Measurements from ENCODE around the gene NOL9. TPM values are rescaled to one million over a fixed set of nuclear protein-coding genes. Genes with fewer than 3 reads are reported as not detected.

The NOL9 gene
- total and polyA plus RNA-seq, 2 donors: 8.6 to 11.1 TPM

- no peak overlapping the region for H3K4me3 ChIP-seq (ENCODE audit: low read length in 2 of 2)
- H3K36me3 ChIP-seq (ENCODE audit: control insufficient read depth in 2 of 2, insufficient read depth in 2 of 2, low read length in 1 of 2): peaks cover 0 to 3% of the 10 kb centered on the region in 2 donors
- WGBS: 97% methylated on average over 14 of the region's 14 CpGs
- peak overlapping the region in 1 of 2 donors; percentile 77 for H3K27ac ChIP-seq (ENCODE audit: low read depth in 1 of 2, low read length in 1 of 2)
- no peaks in the 10 kb centered on the region for H3K27me3 ChIP-seq (ENCODE audit: control insufficient read depth in 2 of 2, insufficient read depth in 1 of 2, low read length in 1 of 2)
- no peak for DNase-seq (ENCODE audit: low read depth in 6 of 9, low spot score in 9 of 9)
- peaks cover 0 to 4% of the 10 kb centered on the region in 2 donors for H3K9me3 ChIP-seq (ENCODE audit: control insufficient read depth in 2 of 2, insufficient read depth in 1 of 2, low read length in 1 of 2)
- peaks cover 17 to 25% of the 10 kb centered on the region in 2 donors for H3K4me1 ChIP-seq (ENCODE audit: control insufficient read depth in 2 of 2, insufficient read depth in 2 of 2, low read length in 2 of 2)
These were observed 24.5 kb upstream of the NOL9 start for GRCh38 chr1:6578624-6579373.

- Histone ChIP-seq H3K4me3 (ENCODE audit: low read length in 2 of 2) (no peak overlapping the region), H3K9me3 (ENCODE audit: control insufficient read depth in 2 of 2, insufficient read depth in 1 of 2, low read length in 1 of 2) (peaks cover 0 to 4% of the 10 kb centered on the region in 2 donors), H3K36me3 (ENCODE audit: control insufficient read depth in 2 of 2, insufficient read depth in 2 of 2, low read length in 1 of 2) (peaks cover 0 to 3% of the 10 kb centered on the region in 2 donors), H3K27me3 (ENCODE audit: control insufficient read depth in 2 of 2, insufficient read depth in 1 of 2, low read length in 1 of 2) (no peaks in the 10 kb centered on the region), H3K27ac (ENCODE audit: low read depth in 1 of 2, low read length in 1 of 2) (no peak overlapping the region), H3K4me1 (ENCODE audit: control insufficient read depth in 2 of 2, insufficient read depth in 2 of 2, low read length in 2 of 2) (peaks cover 17 to 25% of the 10 kb centered on the region in 2 donors)
- DNase-seq (ENCODE audit: low read depth in 6 of 9, low spot score in 9 of 9): no peak
- 97% methylated on average over 6 of the region's 6 CpGs for WGBS
These were observed 23.7 kb upstream of the NOL9 start for GRCh38 chr1:6577831-6578525.

GRCh38 chr1:6574818-6575217, 20.5 kb upstream of the NOL9 start:
- peaks cover 4 to 6% of the 10 kb centered on the region in 2 donors for H3K4me1 ChIP-seq (ENCODE audit: control insufficient read depth in 2 of 2, insufficient read depth in 2 of 2, low read length in 2 of 2)
- H3K4me3 ChIP-seq (ENCODE audit: low read length in 2 of 2): no peak overlapping the region
- H3K36me3 ChIP-seq (ENCODE audit: control insufficient read depth in 2 of 2, insufficient read depth in 2 of 2, low read length in 1 of 2): no peaks in the 10 kb centered on the region
- peaks cover 0 to 6% of the 10 kb centered on the region in 2 donors for H3K27me3 ChIP-seq (ENCODE audit: control insufficient read depth in 2 of 2, insufficient read depth in 1 of 2, low read length in 1 of 2)
- H3K27ac ChIP-seq (ENCODE audit: low read depth in 1 of 2, low read length in 1 of 2): no peak overlapping the region
- WGBS: 95% methylated on average over 14 of the region's 14 CpGs
- DNase-seq (ENCODE audit: low read depth in 6 of 9, low spot score in 9 of 9): no peak
- H3K9me3 ChIP-seq (ENCODE audit: control insufficient read depth in 2 of 2, insufficient read depth in 1 of 2, low read length in 1 of 2): peaks cover 0 to 8% of the 10 kb centered on the region in 2 donors

- 93% methylated on average over 8 of the region's 8 CpGs for WGBS
- Histone ChIP-seq H3K27ac (ENCODE audit: low read depth in 1 of 2, low read length in 1 of 2) (no peak overlapping the region), H3K4me1 (ENCODE audit: control insufficient read depth in 2 of 2, insufficient read depth in 2 of 2, low read length in 2 of 2) (peaks cover 0 to under 1% of the 10 kb centered on the region in 2 donors), H3K36me3 (ENCODE audit: control insufficient read depth in 2 of 2, insufficient read depth in 2 of 2, low read length in 1 of 2) (no peaks in the 10 kb centered on the region), H3K27me3 (ENCODE audit: control insufficient read depth in 2 of 2, insufficient read depth in 1 of 2, low read length in 1 of 2) (peaks cover 0 to 9% of the 10 kb centered on the region in 2 donors), H3K9me3 (ENCODE audit: control insufficient read depth in 2 of 2, insufficient read depth in 1 of 2, low read length in 1 of 2) (peaks cover 0 to 8% of the 10 kb centered on the region in 2 donors), H3K4me3 (ENCODE audit: low read length in 2 of 2) (no peak overlapping the region)
- no peak for DNase-seq (ENCODE audit: low read depth in 6 of 9, low spot score in 9 of 9)
These were observed 19.8 kb upstream of the NOL9 start for GRCh38 chr1:6574025-6574620.

GRCh38 chr1:6572653-6573383, 18.5 kb upstream of the NOL9 start:
- no peaks in the 10 kb centered on the region for H3K4me1 ChIP-seq (ENCODE audit: control insufficient read depth in 2 of 2, insufficient read depth in 2 of 2, low read length in 2 of 2)
- peaks cover 0 to 9% of the 10 kb centered on the region in 2 donors for H3K27me3 ChIP-seq (ENCODE audit: control insufficient read depth in 2 of 2, insufficient read depth in 1 of 2, low read length in 1 of 2)
- H3K27ac ChIP-seq (ENCODE audit: low read depth in 1 of 2, low read length in 1 of 2): no peak overlapping the region
- H3K9me3 ChIP-seq (ENCODE audit: control insufficient read depth in 2 of 2, insufficient read depth in 1 of 2, low read length in 1 of 2): peaks cover 0 to 8% of the 10 kb centered on the region in 2 donors
- 87% methylated on average over 12 of the region's 12 CpGs for WGBS
- no peak overlapping the region for H3K4me3 ChIP-seq (ENCODE audit: low read length in 2 of 2)
- H3K36me3 ChIP-seq (ENCODE audit: control insufficient read depth in 2 of 2, insufficient read depth in 2 of 2, low read length in 1 of 2): no peaks in the 10 kb centered on the region
- DNase-seq (ENCODE audit: low read depth in 6 of 9, low spot score in 9 of 9): no peak

GRCh38 chr1:6570987-6571386, 16.7 kb upstream of the NOL9 start:
- H3K36me3 ChIP-seq (ENCODE audit: control insufficient read depth in 2 of 2, insufficient read depth in 2 of 2, low read length in 1 of 2): no peaks in the 10 kb centered on the region
- peaks cover 0 to 9% of the 10 kb centered on the region in 2 donors for H3K27me3 ChIP-seq (ENCODE audit: control insufficient read depth in 2 of 2, insufficient read depth in 1 of 2, low read length in 1 of 2)
- no peak for DNase-seq (ENCODE audit: low read depth in 6 of 9, low spot score in 9 of 9)
- WGBS: 84% methylated on average over 5 of the region's 5 CpGs
- H3K4me1 ChIP-seq (ENCODE audit: control insufficient read depth in 2 of 2, insufficient read depth in 2 of 2, low read length in 2 of 2): no peaks in the 10 kb centered on the region
- H3K4me3 ChIP-seq (ENCODE audit: low read length in 2 of 2): no peak overlapping the region
- H3K27ac ChIP-seq (ENCODE audit: low read depth in 1 of 2, low read length in 1 of 2): no peak overlapping the region
- H3K9me3 ChIP-seq (ENCODE audit: control insufficient read depth in 2 of 2, insufficient read depth in 1 of 2, low read length in 1 of 2): peaks cover 0 to 8% of the 10 kb centered on the region in 2 donors

GRCh38 chr1:6570100-6570499, 15.8 kb upstream of the NOL9 start:
- no peak overlapping the region for H3K4me3 ChIP-seq (ENCODE audit: low read length in 2 of 2)
- no peak for DNase-seq (ENCODE audit: low read depth in 6 of 9, low spot score in 9 of 9)
- peaks cover 0 to 8% of the 10 kb centered on the region in 2 donors for H3K9me3 ChIP-seq (ENCODE audit: control insufficient read depth in 2 of 2, insufficient read depth in 1 of 2, low read length in 1 of 2)
- H3K27ac ChIP-seq (ENCODE audit: low read depth in 1 of 2, low read length in 1 of 2): no peak overlapping the region
- peaks cover 0 to 15% of the 10 kb centered on the region in 2 donors for H3K27me3 ChIP-seq (ENCODE audit: control insufficient read depth in 2 of 2, insufficient read depth in 1 of 2, low read length in 1 of 2)
- 84% methylated on average over 3 of the region's 3 CpGs for WGBS
- H3K4me1 ChIP-seq (ENCODE audit: control insufficient read depth in 2 of 2, insufficient read depth in 2 of 2, low read length in 2 of 2): no peaks in the 10 kb centered on the region
- no peaks in the 10 kb centered on the region for H3K36me3 ChIP-seq (ENCODE audit: control insufficient read depth in 2 of 2, insufficient read depth in 2 of 2, low read length in 1 of 2)

GRCh38 chr1:6569033-6569432, 14.7 kb upstream of the NOL9 start:
- Histone ChIP-seq H3K4me3 (ENCODE audit: low read length in 2 of 2) (no peak overlapping the region), H3K27me3 (ENCODE audit: control insufficient read depth in 2 of 2, insufficient read depth in 1 of 2, low read length in 1 of 2) (peaks cover 0 to 19% of the 10 kb centered on the region in 2 donors), H3K9me3 (ENCODE audit: control insufficient read depth in 2 of 2, insufficient read depth in 1 of 2, low read length in 1 of 2) (peaks cover 0 to 8% of the 10 kb centered on the region in 2 donors), H3K4me1 (ENCODE audit: control insufficient read depth in 2 of 2, insufficient read depth in 2 of 2, low read length in 2 of 2) (no peaks in the 10 kb centered on the region), H3K27ac (ENCODE audit: low read depth in 1 of 2, low read length in 1 of 2) (no peak overlapping the region), H3K36me3 (ENCODE audit: control insufficient read depth in 2 of 2, insufficient read depth in 2 of 2, low read length in 1 of 2) (no peaks in the 10 kb centered on the region)
- no peak for DNase-seq (ENCODE audit: low read depth in 6 of 9, low spot score in 9 of 9)
- WGBS: 96% methylated on average over 11 of the region's 11 CpGs

Data from thymus (tissue), 11 donors.